Measurements from ENCODE around the gene KRTAP20-4.

DNA sequence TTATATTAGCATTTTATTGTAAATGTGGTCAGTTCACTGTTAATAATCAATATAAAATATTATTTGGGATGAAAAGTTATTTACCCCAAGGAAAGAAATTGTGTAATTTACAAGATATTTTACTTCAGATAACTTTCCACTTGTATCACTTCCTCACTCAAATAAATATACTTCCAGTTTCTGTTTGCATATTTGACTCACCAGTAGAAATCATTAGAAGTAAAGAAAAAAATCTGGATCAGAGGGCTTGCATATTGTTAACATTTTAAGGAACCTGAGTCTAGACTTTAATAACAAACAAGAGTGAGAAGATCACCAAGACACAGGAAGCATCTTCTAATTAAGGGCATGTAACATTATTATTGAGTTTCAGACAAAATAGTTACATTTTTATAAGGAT, 347 bp upstream of the KRTAP20-4 start:
- TF ChIP-seq, protein P1, sequence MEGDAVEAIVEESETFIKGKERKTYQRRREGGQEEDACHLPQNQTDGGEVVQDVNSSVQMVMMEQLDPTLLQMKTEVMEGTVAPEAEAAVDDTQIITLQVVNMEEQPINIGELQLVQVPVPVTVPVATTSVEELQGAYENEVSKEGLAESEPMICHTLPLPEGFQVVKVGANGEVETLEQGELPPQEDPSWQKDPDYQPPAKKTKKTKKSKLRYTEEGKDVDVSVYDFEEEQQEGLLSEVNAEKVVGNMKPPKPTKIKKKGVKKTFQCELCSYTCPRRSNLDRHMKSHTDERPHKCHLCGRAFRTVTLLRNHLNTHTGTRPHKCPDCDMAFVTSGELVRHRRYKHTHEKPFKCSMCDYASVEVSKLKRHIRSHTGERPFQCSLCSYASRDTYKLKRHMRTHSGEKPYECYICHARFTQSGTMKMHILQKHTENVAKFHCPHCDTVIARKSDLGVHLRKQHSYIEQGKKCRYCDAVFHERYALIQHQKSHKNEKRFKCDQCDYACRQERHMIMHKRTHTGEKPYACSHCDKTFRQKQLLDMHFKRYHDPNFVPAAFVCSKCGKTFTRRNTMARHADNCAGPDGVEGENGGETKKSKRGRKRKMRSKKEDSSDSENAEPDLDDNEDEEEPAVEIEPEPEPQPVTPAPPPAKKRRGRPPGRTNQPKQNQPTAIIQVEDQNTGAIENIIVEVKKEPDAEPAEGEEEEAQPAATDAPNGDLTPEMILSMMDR (IDR thresholded peaks at IDR 0.05; ENCODE audit: low read depth, low read length, missing input control): no peak
- TF ChIP-seq YY1 (IDR thresholded peaks at IDR 0.05) (no peak), JUND (IDR thresholded peaks at IDR 0.05) (no peak), SP1 (IDR thresholded peaks at IDR 0.05) (no peak), EGR1 (IDR thresholded peaks at IDR 0.05; ENCODE audit: low read depth in 2 of 2) (no peak), RAD21 (IDR thresholded peaks at IDR 0.05) (no peak)
- TF ChIP-seq, protein P2, sequence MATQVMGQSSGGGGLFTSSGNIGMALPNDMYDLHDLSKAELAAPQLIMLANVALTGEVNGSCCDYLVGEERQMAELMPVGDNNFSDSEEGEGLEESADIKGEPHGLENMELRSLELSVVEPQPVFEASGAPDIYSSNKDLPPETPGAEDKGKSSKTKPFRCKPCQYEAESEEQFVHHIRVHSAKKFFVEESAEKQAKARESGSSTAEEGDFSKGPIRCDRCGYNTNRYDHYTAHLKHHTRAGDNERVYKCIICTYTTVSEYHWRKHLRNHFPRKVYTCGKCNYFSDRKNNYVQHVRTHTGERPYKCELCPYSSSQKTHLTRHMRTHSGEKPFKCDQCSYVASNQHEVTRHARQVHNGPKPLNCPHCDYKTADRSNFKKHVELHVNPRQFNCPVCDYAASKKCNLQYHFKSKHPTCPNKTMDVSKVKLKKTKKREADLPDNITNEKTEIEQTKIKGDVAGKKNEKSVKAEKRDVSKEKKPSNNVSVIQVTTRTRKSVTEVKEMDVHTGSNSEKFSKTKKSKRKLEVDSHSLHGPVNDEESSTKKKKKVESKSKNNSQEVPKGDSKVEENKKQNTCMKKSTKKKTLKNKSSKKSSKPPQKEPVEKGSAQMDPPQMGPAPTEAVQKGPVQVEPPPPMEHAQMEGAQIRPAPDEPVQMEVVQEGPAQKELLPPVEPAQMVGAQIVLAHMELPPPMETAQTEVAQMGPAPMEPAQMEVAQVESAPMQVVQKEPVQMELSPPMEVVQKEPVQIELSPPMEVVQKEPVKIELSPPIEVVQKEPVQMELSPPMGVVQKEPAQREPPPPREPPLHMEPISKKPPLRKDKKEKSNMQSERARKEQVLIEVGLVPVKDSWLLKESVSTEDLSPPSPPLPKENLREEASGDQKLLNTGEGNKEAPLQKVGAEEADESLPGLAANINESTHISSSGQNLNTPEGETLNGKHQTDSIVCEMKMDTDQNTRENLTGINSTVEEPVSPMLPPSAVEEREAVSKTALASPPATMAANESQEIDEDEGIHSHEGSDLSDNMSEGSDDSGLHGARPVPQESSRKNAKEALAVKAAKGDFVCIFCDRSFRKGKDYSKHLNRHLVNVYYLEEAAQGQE (IDR thresholded peaks at IDR 0.05): no peak
- TF ChIP-seq, protein P3, sequence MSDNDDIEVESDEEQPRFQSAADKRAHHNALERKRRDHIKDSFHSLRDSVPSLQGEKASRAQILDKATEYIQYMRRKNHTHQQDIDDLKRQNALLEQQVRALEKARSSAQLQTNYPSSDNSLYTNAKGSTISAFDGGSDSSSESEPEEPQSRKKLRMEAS (IDR thresholded peaks at IDR 0.05): no peak
